NT2/D1 (cell line): ENCODE measurements around the gene IBA57.

Experiments used
- SUZ12 ChIP-seq: IDR thresholded peaks from 2 replicates; pipeline ENCODE4 v1.6.1; 2011; ENCODE audit not compliant: insufficient read length, insufficient read depth; ENCODE audit errors: extremely low read depth
- YY1 ChIP-seq: IDR thresholded peaks from 2 replicates; pipeline ENCODE4 v1.6.1; 2011; ENCODE audit not compliant: insufficient read length, insufficient read depth
- ZNF274 ChIP-seq: IDR thresholded peaks from 2 replicates; pipeline ENCODE4 v1.6.1; 2011; ENCODE audit warnings: mild to moderate bottlenecking, low read depth, low read length

GRCh38 chr1:228207381-228207810 lies 41.8 kb downstream of the IBA57 start:
- TF ChIP-seq ZNF274 (no peak), SUZ12 (no peak), YY1 (no peak)
